ENCODE measurements around the gene CTXN1.

The CTXN1 gene

GRCh38 chr19:7881910-7882309 lies 44.0 kb downstream of the CTXN1 start:
- no peak overlapping the region for H3K4me3 ChIP-seq (ENCODE audit: low read depth, low read length)
- no peak for TF ChIP-seq CTCF (IDR thresholded peaks at IDR 0.05; ENCODE audit: low read depth, low read length)

- H3K4me3 ChIP-seq (ENCODE audit: low read depth, low read length) = no peak overlapping the region
- no peak for TF ChIP-seq CTCF (IDR thresholded peaks at IDR 0.05; ENCODE audit: low read depth, low read length)
These were observed 46.1 kb downstream of the CTXN1 start for GRCh38 chr19:7879836-7880235.

GRCh38 chr19:7879111-7879807 lies 46.7 kb downstream of the CTXN1 start:
- TF ChIP-seq CTCF (IDR thresholded peaks at IDR 0.05; ENCODE audit: low read depth, low read length) = no peak
- H3K4me3 ChIP-seq (ENCODE audit: low read depth, low read length) = no peak overlapping the region

GRCh38 chr19:7877249-7877836 lies 48.6 kb downstream of the CTXN1 start:
- no peak overlapping the region for H3K4me3 ChIP-seq (ENCODE audit: low read depth, low read length)
- TF ChIP-seq CTCF (IDR thresholded peaks at IDR 0.05; ENCODE audit: low read depth, low read length) = no peak

- no peak for TF ChIP-seq CTCF (IDR thresholded peaks at IDR 0.05; ENCODE audit: low read depth, low read length)
- no peak overlapping the region for H3K4me3 ChIP-seq (ENCODE audit: low read depth, low read length)
These were observed 51.0 kb downstream of the CTXN1 start for GRCh38 chr19:7874897-7875273.

Data from WI38 (cell line).